BLaER1 treated with 17β-estradiol and CSF1 and Interleukin-3, amounts not matched to agents 10 nM and 100 nM (cell line): ENCODE measurements around the gene HOXD8.

ENCODE experiments used
- H3K27ac ChIP-seq, 11 experiments: shearing (Covaris generic); formaldehyde crosslinking; 2 replicates each; pipeline ENCODE4 v1.8.1; 2022
- H3K27me3 ChIP-seq, 11 experiments: shearing (Covaris generic); formaldehyde crosslinking; 2 replicates each; pipeline ENCODE4 v1.8.1; 2022
- H3K36me3 ChIP-seq, 11 experiments: shearing (Covaris generic); formaldehyde crosslinking; 2 replicates each; pipeline ENCODE4 v1.8.1; 2022
- H3K4me1 ChIP-seq, 10 experiments: shearing (Covaris generic); formaldehyde crosslinking; 2 replicates each; pipeline ENCODE4 v1.8.1; 2022
- H3K4me2 ChIP-seq, 11 experiments: shearing (Covaris generic); formaldehyde crosslinking; 2 replicates each; pipeline ENCODE4 v1.8.1; 2022
- H3K4me3 ChIP-seq, 10 experiments: shearing (Covaris generic); formaldehyde crosslinking; 2 replicates each; pipeline ENCODE4 v1.8.1; 2022
- H3K9ac ChIP-seq, 11 experiments: shearing (Covaris generic); formaldehyde crosslinking; 2 replicates each; pipeline ENCODE4 v1.8.1; 2022
- H3K9me3 ChIP-seq, 11 experiments: shearing (Covaris generic); formaldehyde crosslinking; replicated peaks in 1 of 11; 2 replicates each; pipeline ENCODE4 v1.8.1; 2022
- H4K20me1 ChIP-seq, 11 experiments: shearing (Covaris generic); formaldehyde crosslinking; 2 replicates each; pipeline ENCODE4 v1.8.1; 2022
- Cebpa-rat ChIP-seq, 11 experiments: shearing (Covaris generic); IDR thresholded peaks; 2 replicates each; pipeline ENCODE4 v1.8.1; 2022

HOXD8 gene

DNA sequence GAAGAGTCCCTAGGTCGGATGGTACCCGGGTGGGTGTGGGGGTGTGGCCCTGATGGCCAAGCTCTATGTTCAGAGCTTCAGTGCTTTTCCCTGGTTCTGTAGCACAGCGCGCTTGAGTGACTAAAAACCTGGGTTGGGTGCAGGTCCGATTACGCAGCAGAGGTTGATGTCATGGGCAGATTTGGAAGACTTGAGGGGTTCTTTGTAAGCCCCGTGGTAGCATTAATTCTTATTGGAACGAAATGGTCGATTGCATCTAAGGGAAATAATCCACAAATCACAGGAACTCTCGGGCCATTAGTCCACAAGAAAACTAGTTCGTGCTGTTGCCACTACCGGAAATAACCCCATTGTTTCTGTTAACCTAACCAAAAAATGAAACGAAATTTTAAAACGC, 9.0 kb downstream of the HOXD8 start:
- Histone ChIP-seq H3K4me3 (no peak overlapping the region), H4K20me1 (peaks cover 0 to 10% (median 0%) of the 10 kb centered on the region in 11 experiments; a peak in 3 of 22 replicates), H3K4me1 (peaks cover 6 to 16% (median 13%) of the 10 kb centered on the region in 10 experiments; a peak in 17 of 20 replicates), H3K4me2 (no peak overlapping the region), H3K9me3 (peaks cover 10 to 39% (median 25%) of the 10 kb centered on the region in 11 experiments; a peak in 20 of 22 replicates), H3K9ac (no peak overlapping the region), H3K27me3 (peaks cover 72 to 93% (median 76%) of the 10 kb centered on the region in 11 experiments), H3K36me3 (no peaks in the 10 kb centered on the region), H3K27ac (no peak overlapping the region)
- TF ChIP-seq Cebpa-rat (IDR thresholded peaks at IDR 0.05): no peak

DNA sequence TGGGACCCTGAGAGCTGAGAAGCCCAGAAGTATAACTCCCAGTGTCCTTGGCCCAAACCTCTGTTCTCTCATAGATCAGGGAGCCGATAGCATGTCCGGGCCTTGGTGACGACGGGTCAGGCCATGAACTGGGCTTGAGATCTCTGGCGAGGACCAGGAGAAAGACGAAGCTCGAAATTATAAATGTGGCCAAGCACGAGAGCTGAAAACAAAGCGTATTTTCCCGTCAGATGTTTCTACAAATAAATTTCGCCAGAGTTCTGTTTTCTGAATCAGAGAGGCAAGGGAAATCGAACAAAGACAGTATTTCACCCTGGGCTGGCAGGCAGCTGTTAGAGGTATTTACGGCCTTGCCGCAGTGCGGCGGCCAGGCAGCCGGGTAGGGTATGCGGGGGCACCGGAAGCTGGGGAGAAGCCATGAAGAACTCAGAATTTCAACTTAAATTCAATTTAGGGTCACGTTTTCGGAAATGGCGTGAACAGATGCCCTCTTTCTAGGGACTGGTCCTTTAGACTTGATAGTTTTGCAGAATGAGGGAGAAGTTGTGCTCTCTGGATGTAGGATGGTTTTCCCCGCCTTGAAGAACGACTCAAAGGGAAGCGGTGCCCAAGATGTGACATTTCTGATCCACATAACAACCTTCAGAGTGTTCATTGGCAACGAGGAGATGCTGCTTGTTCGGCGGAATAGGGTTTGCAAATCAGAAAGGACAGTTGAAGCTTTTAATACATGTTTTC, 9.6 kb downstream of the HOXD8 start:
- Histone ChIP-seq H3K9ac (no peak overlapping the region), H3K4me1 (peaks cover 6 to 16% (median 13%) of the 10 kb centered on the region in 10 experiments; a peak in 17 of 20 replicates), H3K9me3 (peaks cover 10 to 39% (median 25%) of the 10 kb centered on the region in 11 experiments; a peak in 20 of 22 replicates), H3K27me3 (peaks cover 67 to 91% (median 70%) of the 10 kb centered on the region in 11 experiments), H3K27ac (no peak overlapping the region), H4K20me1 (peaks cover 0 to 5% (median 0%) of the 10 kb centered on the region in 11 experiments; a peak in 3 of 22 replicates), H3K36me3 (no peaks in the 10 kb centered on the region), H3K4me2 (no peak overlapping the region), H3K4me3 (no peak overlapping the region)
- TF ChIP-seq Cebpa-rat (IDR thresholded peaks at IDR 0.05): no peak

DNA sequence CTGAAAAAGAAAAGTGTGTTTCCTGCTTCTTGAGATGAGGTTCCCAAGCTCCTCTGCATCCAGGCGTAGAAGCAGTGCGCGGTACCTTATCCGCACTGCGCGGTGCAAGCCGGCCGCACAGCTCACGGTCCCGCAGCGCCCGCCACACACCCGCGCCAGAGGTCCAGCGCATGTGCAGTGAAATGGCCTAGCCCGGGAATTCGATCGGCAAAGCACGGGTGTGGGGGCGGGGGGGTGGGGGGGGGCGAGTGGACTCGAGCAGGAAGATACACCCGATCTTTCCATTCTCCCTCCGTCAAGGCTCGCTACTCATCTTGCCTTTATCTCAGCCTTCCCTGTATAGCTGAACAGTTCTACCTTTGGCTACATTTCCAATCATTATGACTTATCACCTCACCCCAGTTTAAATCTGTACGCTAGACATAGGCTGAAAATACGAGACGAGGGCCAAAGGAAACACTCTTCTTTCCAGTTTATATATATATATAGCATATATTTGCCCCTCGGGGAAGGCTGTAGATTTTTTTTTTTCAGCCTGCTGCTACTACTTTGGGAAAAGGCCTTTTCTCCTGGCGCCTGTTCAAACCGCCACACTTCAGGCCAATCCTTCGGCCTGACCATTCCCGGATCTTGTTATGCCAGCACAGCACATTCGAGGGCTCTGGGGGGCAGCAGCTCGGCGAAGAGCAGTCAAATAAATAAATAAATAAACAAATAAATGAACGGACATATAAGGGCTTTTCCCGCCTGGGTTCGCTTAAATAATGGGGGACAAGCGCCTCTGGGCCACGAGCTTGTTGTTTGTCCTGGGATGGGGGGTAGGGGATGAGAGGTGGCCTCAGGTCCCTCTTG, 10.4 kb downstream of the HOXD8 start:
- Histone ChIP-seq H3K27me3 (peaks cover 59 to 86% (median 62%) of the 10 kb centered on the region in 11 experiments), H3K36me3 (no peaks in the 10 kb centered on the region), H3K4me1 (peaks cover 6 to 16% (median 13%) of the 10 kb centered on the region in 10 experiments; a peak in 17 of 20 replicates), H3K9me3 (peaks cover 10 to 39% (median 25%) of the 10 kb centered on the region in 11 experiments; a peak in 20 of 22 replicates), H3K27ac (no peak overlapping the region), H4K20me1 (no peaks in the 10 kb centered on the region; a peak in 1 of 22 replicates), H3K9ac (no peak overlapping the region), H3K4me3 (peak overlapping the region in 1 of 10 experiments; percentile 40; a peak in 1 of 20 replicates), H3K4me2 (peak overlapping the region in 6 of 11 experiments; percentile 33 to 60 (median 39); a peak in 7 of 22 replicates)
- no peak for TF ChIP-seq Cebpa-rat (IDR thresholded peaks at IDR 0.05)

DNA sequence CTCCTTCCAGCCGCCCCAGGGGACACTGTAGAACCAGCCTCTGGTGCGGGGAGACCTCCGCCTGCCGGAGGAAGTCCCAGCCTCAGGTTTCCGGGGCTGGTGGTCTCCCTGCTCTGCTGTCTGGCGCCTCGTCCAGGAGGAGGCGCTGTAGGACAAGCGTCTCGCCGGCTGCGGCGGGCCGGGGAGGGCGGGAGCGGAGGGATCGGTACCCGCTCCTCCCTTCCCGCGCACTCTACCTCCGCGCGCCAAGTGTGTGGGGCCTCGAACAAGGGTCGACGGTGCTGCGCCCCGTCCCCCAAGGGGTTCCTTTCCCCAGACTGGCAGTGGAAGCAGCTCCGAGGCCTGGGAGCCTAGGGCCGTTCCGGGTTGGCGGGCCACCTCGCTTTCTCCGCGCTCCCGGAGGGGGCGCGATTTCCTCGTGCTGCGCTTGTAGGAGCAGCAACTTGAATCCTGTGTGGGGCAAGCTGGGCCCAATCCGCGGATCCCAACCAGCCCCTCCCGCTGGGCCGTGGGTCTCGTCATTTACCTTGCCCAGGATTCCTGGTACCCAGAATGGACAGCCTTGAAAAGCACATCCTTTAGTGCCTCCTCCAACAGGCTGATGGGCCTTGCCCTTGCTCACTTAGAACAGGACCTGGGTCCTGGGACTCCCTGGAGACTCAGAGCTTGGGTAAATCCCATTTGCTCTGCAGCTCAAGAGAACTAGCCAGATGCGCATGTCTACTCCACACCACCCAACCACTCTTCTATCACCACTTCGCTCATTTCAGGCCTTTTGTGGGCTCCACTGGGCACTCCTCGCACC, 11.2 kb downstream of the HOXD8 start:
- no peaks in the 10 kb centered on the region for H3K36me3 ChIP-seq
- TF ChIP-seq Cebpa-rat (IDR thresholded peaks at IDR 0.05): no peak
- peaks cover 6 to 12% (median 11%) of the 10 kb centered on the region in 10 experiments; a peak in 17 of 20 replicates for H3K4me1 ChIP-seq
- no peaks in the 10 kb centered on the region for H4K20me1 ChIP-seq
- no peak overlapping the region for H3K27ac ChIP-seq
- H3K9ac ChIP-seq: no peak overlapping the region
- H3K4me3 ChIP-seq: peak overlapping the region in 2 of 10 experiments; percentile 36 to 40; a peak in 3 of 20 replicates
- H3K4me2 ChIP-seq: peak overlapping the region in 8 of 11 experiments; percentile 18 to 60 (median 35); a peak in 11 of 22 replicates
- H3K9me3 ChIP-seq: peaks cover 10 to 39% (median 25%) of the 10 kb centered on the region in 11 experiments; a peak in 20 of 22 replicates
- peaks cover 50 to 86% (median 62%) of the 10 kb centered on the region in 11 experiments for H3K27me3 ChIP-seq

DNA sequence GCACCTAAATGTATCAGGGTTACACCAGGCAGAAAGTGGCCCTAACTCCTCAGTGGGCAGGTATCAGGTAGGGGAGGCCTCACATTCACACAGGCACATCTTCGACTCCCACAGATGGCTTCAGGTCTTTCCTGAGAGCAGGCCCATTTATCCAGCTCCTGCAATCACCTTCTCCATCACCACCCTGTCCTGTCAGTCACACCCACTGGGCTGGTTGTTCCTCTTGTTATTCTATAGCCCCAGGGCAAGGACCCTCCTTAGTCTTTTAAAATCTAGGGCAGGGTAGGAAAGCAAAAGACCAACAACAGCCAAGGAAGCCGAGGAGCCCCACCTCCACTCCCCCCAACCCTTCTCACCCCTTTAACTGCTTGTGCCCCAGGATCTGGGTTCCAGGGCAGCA, 12.8 kb downstream of the HOXD8 start:
- no peak for TF ChIP-seq Cebpa-rat (IDR thresholded peaks at IDR 0.05)
- Histone ChIP-seq H3K4me1 (no peaks in the 10 kb centered on the region), H3K27ac (no peak overlapping the region), H3K4me2 (no peak overlapping the region), H4K20me1 (no peaks in the 10 kb centered on the region), H3K9ac (no peak overlapping the region), H3K4me3 (no peak overlapping the region), H3K27me3 (peaks cover 49 to 86% (median 62%) of the 10 kb centered on the region in 11 experiments), H3K36me3 (no peaks in the 10 kb centered on the region), H3K9me3 (peaks cover 5 to 36% (median 27%) of the 10 kb centered on the region in 11 experiments; a peak in 20 of 22 replicates)

DNA sequence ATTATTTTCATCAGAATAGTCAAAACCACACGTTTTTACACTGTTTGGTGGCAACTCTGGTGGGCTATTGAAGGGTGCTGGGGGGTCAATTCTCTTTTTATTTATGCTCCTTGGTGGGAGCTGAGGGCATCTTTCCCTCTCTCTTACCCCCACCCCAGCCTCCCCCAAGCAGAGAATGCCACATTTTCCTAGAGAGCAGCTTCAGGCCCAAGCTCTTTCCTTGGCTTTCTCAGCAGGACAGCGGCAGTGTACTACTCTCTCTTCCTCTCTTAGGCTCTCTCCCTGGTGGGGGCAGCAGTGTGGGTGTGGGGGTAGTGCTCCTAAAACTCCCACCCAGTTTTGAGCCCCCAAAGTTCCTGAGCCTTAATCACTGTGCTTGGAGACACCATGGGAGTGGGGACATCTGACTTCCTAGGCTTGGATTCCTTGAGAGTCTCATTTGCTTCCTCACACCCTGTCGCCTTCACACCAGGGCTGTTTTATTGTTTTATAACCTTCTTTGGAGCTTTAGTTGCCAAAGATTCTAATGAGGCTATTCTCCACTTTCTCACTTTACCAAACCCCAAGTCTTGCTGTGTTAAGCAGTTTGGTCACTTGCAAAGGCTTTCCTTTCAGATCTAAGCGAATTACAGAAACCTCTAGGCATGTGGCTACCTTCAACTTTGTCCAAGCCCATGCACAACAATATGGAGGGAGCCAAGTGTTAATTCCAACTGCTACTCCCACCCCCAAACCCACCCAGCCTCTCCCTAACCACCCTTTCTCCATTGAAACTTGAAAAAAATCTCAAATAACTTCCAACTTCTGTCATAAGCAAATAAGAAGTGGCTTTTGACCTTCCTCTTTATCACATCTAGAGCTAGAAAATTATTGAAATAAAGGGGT, 15.8 kb downstream of the HOXD8 start:
- peaks cover 50 to 86% (median 64%) of the 10 kb centered on the region in 11 experiments for H3K27me3 ChIP-seq

DNA sequence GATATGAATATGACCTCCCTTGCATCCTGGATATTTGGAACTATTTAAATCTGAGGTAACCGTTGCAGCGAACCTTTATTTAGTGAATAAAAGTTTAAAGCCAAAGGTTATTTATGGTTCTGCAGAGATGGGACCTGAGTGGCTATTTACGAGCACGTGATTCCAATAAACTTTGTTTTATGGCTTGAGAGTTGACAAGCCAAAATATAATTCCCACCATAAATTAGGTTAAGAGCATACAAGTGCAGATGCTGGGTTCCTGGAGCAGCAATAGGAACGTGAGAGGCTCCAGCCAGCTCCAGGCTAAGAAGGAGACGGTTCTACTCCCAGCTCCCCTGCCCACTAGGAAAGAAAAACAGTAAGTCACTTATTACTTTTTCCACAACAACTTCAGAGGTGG, 16.6 kb downstream of the HOXD8 start:
- H3K27ac ChIP-seq: no peak overlapping the region
- H4K20me1 ChIP-seq: no peaks in the 10 kb centered on the region; a peak in 2 of 22 replicates
- H3K4me1 ChIP-seq: no peaks in the 10 kb centered on the region
- H3K4me2 ChIP-seq: no peak overlapping the region
- no peak overlapping the region for H3K9ac ChIP-seq
- no peak for TF ChIP-seq Cebpa-rat (IDR thresholded peaks at IDR 0.05)
- H3K9me3 ChIP-seq: peaks cover 29 to 43% (median 39%) of the 10 kb centered on the region in 11 experiments
- H3K27me3 ChIP-seq: peaks cover 52 to 86% (median 64%) of the 10 kb centered on the region in 11 experiments
- no peak overlapping the region for H3K4me3 ChIP-seq
- H3K36me3 ChIP-seq: no peaks in the 10 kb centered on the region

More for the DNA sequence above, 15.8 kb downstream of the HOXD8 start:
- Histone ChIP-seq H4K20me1 (no peaks in the 10 kb centered on the region; a peak in 1 of 22 replicates), H3K36me3 (no peaks in the 10 kb centered on the region), H3K4me1 (no peaks in the 10 kb centered on the region), H3K4me2 (no peak overlapping the region), H3K4me3 (no peak overlapping the region), H3K9ac (no peak overlapping the region), H3K27ac (no peak overlapping the region), H3K9me3 (peaks cover 30 to 43% (median 39%) of the 10 kb centered on the region in 11 experiments)
- no peak for TF ChIP-seq Cebpa-rat (IDR thresholded peaks at IDR 0.05)
